H1 (cell line): ENCODE results near the gene CROCC2. TPM values are rescaled to one million over a fixed set of nuclear protein-coding genes. Genes with fewer than 3 reads are reported as not detected.

ENCODE experiments used
- CTCF ChIA-PET: fragments of 300-600 bp; sonication (Branson Sonifier 250); formaldehyde crosslinking; loops from one replicate; lab custom pipeline; 2021; ENCODE audit not compliant: partially characterized antibody; lab: Charles Lee
- POLR2A ChIA-PET: fragments of 300-600 bp; sonication (Branson Sonifier 250); formaldehyde crosslinking; loops from one replicate; lab custom pipeline; 2021; ENCODE audit warnings: inconsistent platforms; ENCODE audit not compliant: partially characterized antibody; lab: Charles Lee
- DNase-seq, 2 experiments: peaks; one replicate each; pipeline versions ENCODE4 v3.0.0 to v3.0.0-alpha.2; 2010 to 2022; ENCODE audit warnings: low spot score in 2 of 2, low read depth in 1 of 2, mixed read lengths in 1 of 2
- FAIRE-seq: peaks from 2 replicates; lab custom pipeline; 2011; peaks lifted over from hg19 to GRCh38; lab: Jason Lieb, UNC
- H2AFZ ChIP-seq: 2 replicates; pipeline ENCODE4 v1.8.1; 2012; ENCODE audit warnings: low read length, inconsistent platforms
- H2AK5ac ChIP-seq: 2 replicates; pipeline ENCODE4 v1.6.1; 2013; ENCODE audit warnings: low read depth, low read length
- H2BK120ac ChIP-seq: replicated peaks from 2 replicates; pipeline ENCODE3; 2013; ENCODE audit warnings: low read depth, low read length, inconsistent platforms
- H2BK12ac ChIP-seq: 2 replicates; pipeline ENCODE4 v1.6.1; 2013; ENCODE audit warnings: low read depth, low read length
- H2BK15ac ChIP-seq: 2 replicates; pipeline ENCODE4 v1.6.1; 2013; ENCODE audit warnings: low read length
- H2BK20ac ChIP-seq: 2 replicates; pipeline ENCODE4 v1.6.1; 2013; ENCODE audit warnings: low read length
- H2BK5ac ChIP-seq: 2 replicates; pipeline ENCODE4 v1.6.1; 2013; ENCODE audit warnings: low read depth, low read length
- H3K14ac ChIP-seq: 2 replicates; pipeline ENCODE4 v1.6.1; 2013; ENCODE audit warnings: inconsistent platforms; ENCODE audit not compliant: insufficient read length
- H3K18ac ChIP-seq: 2 replicates; pipeline ENCODE4 v1.6.1; 2013; ENCODE audit warnings: low read length; ENCODE audit errors: extremely low read depth
- H3K23ac ChIP-seq: 2 replicates; pipeline ENCODE4 v1.6.1; 2013; ENCODE audit warnings: inconsistent platforms; ENCODE audit not compliant: insufficient read length
- H3K23me2 ChIP-seq: 2 replicates; pipeline ENCODE4 v1.6.1; 2013; ENCODE audit warnings: low read depth, low read length
- H3K27ac ChIP-seq: 2 replicates; pipeline ENCODE4 v1.6.1; 2011; ENCODE audit warnings: low read depth, low read length, inconsistent platforms
- H3K27me3 ChIP-seq, 4 experiments: replicated peaks in 1 of 4; 1 replicate in 1 of 4; 2 replicates in 3 of 4; pipeline versions ENCODE4 v1.6.1 to v1.8.1; 2011 to 2013; ENCODE audit warnings: low read length in 3 of 4, mild to moderate bottlenecking in 3 of 4, inconsistent platforms in 2 of 4, mixed read lengths in 2 of 4, moderate library complexity in 1 of 4; ENCODE audit not compliant: control insufficient read depth in 3 of 4, insufficient read depth in 3 of 4; ENCODE audit errors: extremely low read depth in 1 of 4
- H3K36me3 ChIP-seq, 4 experiments: 2 replicates each; pipeline versions ENCODE4 v1.6.1 to v1.8.1; 2011 to 2013; ENCODE audit warnings: mild to moderate bottlenecking in 4 of 4, low read length in 3 of 4, moderate library complexity in 2 of 4, control low read depth in 1 of 4, inconsistent platforms in 1 of 4; ENCODE audit not compliant: insufficient read depth in 4 of 4, control insufficient read depth in 2 of 4
- H3K4ac ChIP-seq: replicated peaks from 2 replicates; pipeline ENCODE3; 2013; ENCODE audit warnings: low read length, low read depth, mixed read lengths, inconsistent platforms; ENCODE audit not compliant: insufficient read length
- H3K4me1 ChIP-seq, 4 experiments: replicated peaks in 1 of 4; 1 replicate in 1 of 4; 2 replicates in 3 of 4; pipeline versions ENCODE4 v1.6.1 to v1.8.1; 2011 to 2013; ENCODE audit warnings: low read length in 3 of 4, inconsistent platforms in 2 of 4, mixed read lengths in 1 of 4; ENCODE audit not compliant: insufficient read depth in 4 of 4, control insufficient read depth in 3 of 4
- H3K4me2 ChIP-seq, 2 experiments: 2 replicates each; pipeline versions ENCODE4 v1.6.1 to v1.8.1; 2011 to 2013; ENCODE audit warnings: low read depth in 2 of 2, low read length in 2 of 2, control low read depth in 1 of 2, inconsistent platforms in 1 of 2, mild to moderate bottlenecking in 1 of 2; ENCODE audit not compliant: insufficient read depth in 1 of 2
- H3K4me3 ChIP-seq, 4 experiments: fragments of 200-600, 300-600 bp in 1 of 4; sonication (generic), shearing (Covaris generic), sonication (Bioruptor Twin) in 1 of 4; 2 replicates each; pipeline versions ENCODE4 v1.5.1 to v1.8.1; 2011 to 2016; ENCODE audit warnings: low read length in 4 of 4, low read depth in 3 of 4, control low read depth in 2 of 4, inconsistent platforms in 2 of 4, mild to moderate bottlenecking in 2 of 4, mixed read lengths in 1 of 4, moderate library complexity in 1 of 4; ENCODE audit not compliant: insufficient read depth in 2 of 4; ENCODE audit errors: extremely low read depth in 1 of 4
- H3K56ac ChIP-seq: replicated peaks from 2 replicates; pipeline ENCODE3; 2013; ENCODE audit warnings: low read depth, mild to moderate bottlenecking, mixed read lengths, low read length, inconsistent platforms; ENCODE audit not compliant: insufficient read length
- H3K79me1 ChIP-seq: 2 replicates; pipeline ENCODE4 v1.6.1; 2013; ENCODE audit warnings: low read depth, low read length, control low read depth
- H3K79me2 ChIP-seq, 2 experiments: 2 replicates each; pipeline versions ENCODE4 v1.6.1 to v1.8.1; 2012 to 2013; ENCODE audit warnings: low read length in 2 of 2, mild to moderate bottlenecking in 2 of 2, inconsistent platforms in 1 of 2; ENCODE audit not compliant: insufficient read depth in 2 of 2, control insufficient read depth in 1 of 2
- H3K9ac ChIP-seq, 4 experiments: replicated peaks in 1 of 4; 1 replicate in 1 of 4; 2 replicates in 3 of 4; pipeline versions ENCODE4 v1.6.1 to v1.8.1; 2011 to 2013; ENCODE audit warnings: low read depth in 3 of 4, low read length in 3 of 4, control low read depth in 2 of 4, mild to moderate bottlenecking in 2 of 4, moderate library complexity in 2 of 4, inconsistent platforms in 1 of 4; ENCODE audit errors: extremely low read depth in 1 of 4
- H3K9me3 ChIP-seq, 2 experiments: 2 replicates each; pipeline versions ENCODE4 v1.6.1 to v1.8.1; 2012 to 2013; ENCODE audit warnings: mild to moderate bottlenecking in 2 of 2, moderate library complexity in 2 of 2, control low read depth in 1 of 2, inconsistent platforms in 1 of 2, low read depth in 1 of 2, low read length in 1 of 2, mixed read lengths in 1 of 2; ENCODE audit not compliant: insufficient read depth in 2 of 2
- H4K20me1 ChIP-seq, 2 experiments: replicated peaks in 1 of 2; 2 replicates each; pipeline versions ENCODE3 to v1.8.1; 2011 to 2013; ENCODE audit warnings: inconsistent platforms in 2 of 2, low read length in 2 of 2, mild to moderate bottlenecking in 1 of 2; ENCODE audit not compliant: insufficient read depth in 2 of 2, control insufficient read depth in 1 of 2
- H4K5ac ChIP-seq: 2 replicates; pipeline ENCODE4 v1.6.1; 2013; ENCODE audit warnings: low read length, low read depth, mixed read lengths, inconsistent platforms; ENCODE audit not compliant: insufficient read length
- H4K8ac ChIP-seq: 2 replicates; pipeline ENCODE4 v1.8.0; 2013; ENCODE audit warnings: mild to moderate bottlenecking, moderate library complexity, low read length, inconsistent platforms; ENCODE audit not compliant: insufficient read depth; ENCODE audit errors: extremely low read depth
- H4K91ac ChIP-seq: replicated peaks from 2 replicates; pipeline ENCODE3; 2013; ENCODE audit warnings: low read length, mixed read lengths, inconsistent platforms; ENCODE audit not compliant: insufficient read length
- BRCA1 ChIP-seq: IDR thresholded peaks from 2 replicates; pipeline ENCODE4 v1.6.1; 2012; ENCODE audit warnings: low read depth, low read length, improper control_type of control experiment
- CBX5 ChIP-seq: fragments of 300-800, 300-1000 bp; sonication (generic); IDR thresholded peaks from 2 replicates; pipeline ENCODE4 v1.7.1; 2016; ENCODE audit warnings: antibody characterized with exemption, low read length, low read depth
- CBX8 ChIP-seq: fragments of 300-800, 300-1000 bp; sonication (generic); IDR thresholded peaks from 2 replicates; pipeline ENCODE4 v1.7.1; 2016; ENCODE audit warnings: low read depth, low read length, borderline replicate concordance
- EP300 ChIP-seq, 2 experiments: IDR thresholded peaks; 1 replicate in 1 of 2; 2 replicates in 1 of 2; pipeline ENCODE4 v1.6.1; 2011 to 2012; ENCODE audit warnings: low read depth in 2 of 2, low read length in 2 of 2, mild to moderate bottlenecking in 2 of 2, borderline replicate concordance in 1 of 2, inconsistent platforms in 1 of 2, moderate library complexity in 1 of 2
- JUND ChIP-seq: IDR thresholded peaks from 2 replicates; pipeline ENCODE4 v1.6.1; 2011; ENCODE audit warnings: mild to moderate bottlenecking, improper control_type of control experiment, low read length
- SP1 ChIP-seq: IDR thresholded peaks from 2 replicates; pipeline ENCODE4 v1.6.1; 2011; ENCODE audit warnings: low read depth, low read length
- TAF1 ChIP-seq: IDR thresholded peaks from 2 replicates; pipeline ENCODE4 v1.6.1; 2011; ENCODE audit warnings: mild to moderate bottlenecking, low read depth, low read length
- TBP ChIP-seq: IDR thresholded peaks from 2 replicates; pipeline ENCODE4 v1.6.1; 2011; ENCODE audit warnings: low read depth, low read length, improper control_type of control experiment
- WGBS, 2 experiments: shearing (Covaris generic) in 1 of 2; methylation state at CpG; one replicate each; pipeline versions ENCODE4 v1.1.6 to v1.1.7; 2013 to 2015; ENCODE audit warnings: low lambda C conversion rate in 2 of 2, mixed read lengths in 2 of 2, inconsistent platforms in 1 of 2, low coverage in 1 of 2, missing lambda C conversion rate in 1 of 2; ENCODE audit not compliant: insufficient replicate concordance in 2 of 2, insufficient coverage in 1 of 2, insufficient read length in 1 of 2; ENCODE audit errors: extremely low coverage in 1 of 2, missing lambda C conversion rate in 1 of 2; 5-methylcytosine and 5-hydroxymethylcytosine counted together
- polyA plus RNA-seq, 7 experiments: library from polyadenylated mRNA; depleted of rRNA in 3 of 7; stranded (reverse) in 5 of 7; unstranded in 2 of 7; fragments of >200 nt in 5 of 7; fragments of 200-250 nt in 2 of 7; gene quantifications; 1 replicate in 5 of 7; 2 replicates in 1 of 7; 4 replicates in 1 of 7; pipeline versions ENCODE4 v1.2.1 to v1.2.3, GENCODE V29; 2011 to 2013; ENCODE audit warnings: missing spikeins in 2 of 7, mixed read lengths in 2 of 7
- total RNA-seq: library from RNA; stranded (reverse); fragmentation: NEBNext Ultra II Directional; extraction: Animal tissue kit (Norgen Biotek cat#: 25700); gene quantifications from 2 replicates; pipeline ENCODE4 v1.2.1, GENCODE V29; 2021

CROCC2 gene
- total and polyA plus RNA-seq, 2 of the 8 experiments (the other 6 are each of a cell fraction or from before 2014, with no cell fraction given): not detected

DNA sequence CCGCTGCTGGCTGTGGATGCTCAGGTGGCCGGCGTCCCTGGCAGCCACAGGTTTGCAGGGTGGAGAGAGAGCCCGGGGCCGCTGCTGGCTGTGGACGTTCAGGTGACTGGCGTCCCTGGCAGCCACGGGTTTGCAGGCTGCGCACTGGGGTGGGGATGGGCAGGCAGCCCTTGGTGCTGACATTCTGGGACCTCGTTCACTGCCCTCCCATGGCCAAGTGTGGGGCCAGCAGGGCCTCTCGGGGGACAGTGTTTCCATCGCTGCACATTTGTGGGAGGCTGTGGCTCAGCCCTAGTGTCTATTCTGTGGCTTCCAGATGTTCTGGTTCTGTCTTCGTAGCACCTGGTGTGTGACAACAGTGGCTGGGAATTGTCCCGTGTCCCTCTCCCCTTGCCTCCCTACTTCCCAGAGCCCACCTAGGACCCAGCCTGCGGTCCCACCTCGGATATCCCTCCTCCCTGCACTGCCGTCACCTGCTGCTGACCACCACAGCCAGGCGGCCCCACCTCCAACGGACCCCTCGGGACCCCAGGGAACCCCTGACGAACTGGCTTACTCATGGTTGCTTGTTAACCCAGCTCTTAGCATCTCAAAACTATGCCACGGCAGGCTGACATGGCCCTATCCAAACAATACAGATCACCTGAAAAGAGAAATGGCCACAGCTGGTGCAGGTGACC is 915 bp downstream of the CROCC2 start:
- Histone ChIP-seq H4K91ac (no peak overlapping the region), H4K20me1 (no peaks in the 10 kb centered on the region), H3K4me2 (no peak overlapping the region), H3K27me3 (no peaks in the 10 kb centered on the region), H2BK20ac (no peak overlapping the region), H3K36me3 (no peaks in the 10 kb centered on the region), H3K4ac (no peak overlapping the region), H3K18ac (no peak overlapping the region), H2BK5ac (no peak overlapping the region), H3K9me3 (peaks cover 0 to under 1% of the 10 kb centered on the region in 2 experiments; a peak in 1 of 4 replicates), H3K9ac (no peak overlapping the region), H2AK5ac (no peak overlapping the region), H2BK15ac (no peak overlapping the region), H3K14ac (no peak overlapping the region), H3K23me2 (no peaks in the 10 kb centered on the region), H4K8ac (no peak overlapping the region; the same call in 1 of the 2 replicates), H3K4me3 (no peak overlapping the region), H4K5ac (no peak overlapping the region), H2BK120ac (no peak overlapping the region), H3K56ac (no peak overlapping the region), H3K23ac (no peak overlapping the region), H3K79me1 (no peaks in the 10 kb centered on the region), H3K4me1 (no peaks in the 10 kb centered on the region), H3K79me2 (no peaks in the 10 kb centered on the region), H2AFZ (no peak overlapping the region), H3K27ac (no peak overlapping the region), H2BK12ac (no peak overlapping the region)
- ChIA-PET CTCF (interaction anchor here (1.2 kb wide), 1 partner anchor 7 kb away, joined by 3 read pairs; no protein-coding TSS in a partner anchor), POLR2A (interaction anchor here (0.5 kb wide), 1 partner anchor 99 kb away, joined by 5 read pairs; no protein-coding TSS in a partner anchor)
- no peak for FAIRE-seq
- DNase-seq: no peak
- 77% methylated on average over 19 of the region's 22 CpGs; no CpG with 5 or more reads in 1 of the 2 experiments for WGBS, 2 experiments
- TF ChIP-seq TAF1: no peak
- no peak for TF ChIP-seq JUND
- no peak for TF ChIP-seq TBP
- no peak for TF ChIP-seq BRCA1
- no peak for TF ChIP-seq CBX8
- TF ChIP-seq EP300 (IDR thresholded peaks at IDR 0.05; ENCODE audit: borderline replicate concordance in 1 of 2, low read depth in 2 of 2, low read length in 2 of 2): no peak
- no peak for TF ChIP-seq CBX5
- TF ChIP-seq SP1: no peak
- TF ChIP-seq, all 59 proteins: peak for 0
